Measurements from ENCODE around the gene ALG1. TPM values are rescaled to one million over a fixed set of nuclear protein-coding genes. Genes with fewer than 3 reads are reported as not detected.

Gene ALG1, protein sequence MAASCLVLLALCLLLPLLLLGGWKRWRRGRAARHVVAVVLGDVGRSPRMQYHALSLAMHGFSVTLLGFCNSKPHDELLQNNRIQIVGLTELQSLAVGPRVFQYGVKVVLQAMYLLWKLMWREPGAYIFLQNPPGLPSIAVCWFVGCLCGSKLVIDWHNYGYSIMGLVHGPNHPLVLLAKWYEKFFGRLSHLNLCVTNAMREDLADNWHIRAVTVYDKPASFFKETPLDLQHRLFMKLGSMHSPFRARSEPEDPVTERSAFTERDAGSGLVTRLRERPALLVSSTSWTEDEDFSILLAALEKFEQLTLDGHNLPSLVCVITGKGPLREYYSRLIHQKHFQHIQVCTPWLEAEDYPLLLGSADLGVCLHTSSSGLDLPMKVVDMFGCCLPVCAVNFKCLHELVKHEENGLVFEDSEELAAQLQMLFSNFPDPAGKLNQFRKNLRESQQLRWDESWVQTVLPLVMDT
- total RNA-seq (10 to 100 TPM; 14.5 to 24.1 TPM), polyA plus RNA-seq (ENCODE audit: insufficient read length in 2 of 2) (10 to 100 TPM; 19.9 to 22.3 TPM)
- long read RNA-seq, donor 1, transcript ALG1-201 (13 exons, 2,132 nt): major isoform, 9 of 9 reads
- long read RNA-seq, donor 1, partial matches to known transcripts: 0 of 9 reads
- long read RNA-seq, donor 1, other reads (novel, unspliced or antisense): 0 of 9 reads
- long read RNA-seq, donor 2: 0 reads
- long read RNA-seq, donor 3, partial matches to known transcripts: 13 of 26 reads
- long read RNA-seq, donor 3, other reads (novel, unspliced or antisense): 9 of 26 reads
- long read RNA-seq, donor 4, transcript ALG1-201 (13 exons, 2,132 nt): major isoform, 9 of 667 reads
- long read RNA-seq, donor 4, partial matches to known transcripts: 473 of 667 reads
- long read RNA-seq, donor 4, other reads (novel, unspliced or antisense): 184 of 667 reads

DNA sequence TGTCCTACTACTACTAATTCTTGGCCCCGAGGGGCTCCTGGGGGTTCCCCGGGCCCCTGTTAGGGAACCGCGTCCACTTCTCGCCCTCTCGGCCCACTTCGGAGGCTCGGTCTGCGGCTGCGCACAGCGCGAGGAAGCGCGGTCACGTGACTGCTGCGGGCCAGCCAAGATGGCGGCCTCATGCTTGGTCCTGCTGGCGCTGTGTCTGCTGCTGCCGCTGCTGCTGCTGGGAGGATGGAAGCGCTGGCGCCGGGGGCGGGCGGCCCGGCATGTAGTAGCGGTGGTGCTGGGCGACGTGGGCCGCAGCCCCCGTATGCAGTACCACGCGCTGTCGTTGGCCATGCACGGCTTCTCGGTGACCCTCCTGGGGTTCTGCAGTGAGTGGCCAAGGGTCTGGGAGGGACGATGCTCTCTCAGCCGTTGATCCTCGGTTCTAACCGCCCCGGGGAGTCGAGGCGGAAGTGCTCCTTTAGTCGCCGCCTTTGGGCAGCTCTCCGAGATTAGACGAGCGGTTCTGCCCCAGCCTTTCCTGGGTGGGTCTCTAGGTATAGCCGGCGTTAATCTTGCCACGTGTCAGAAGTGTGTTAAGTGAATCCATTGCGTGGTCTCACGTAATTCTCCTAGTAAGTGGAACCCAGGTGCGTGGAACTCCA is at the start of gene ALG1:
Gene ALG1 (plus strand): TSS at position 163 of the 653 bp plus-strand sequence. CDS start 7 bp downstream, at position 170.
- Histone ChIP-seq H3K4me1 (ENCODE audit: control insufficient read depth, insufficient read depth, low read length) (no peaks in the 10 kb centered on the region), H3K27ac (ENCODE audit: low read depth, low read length) (peak within 1 kb of the TSS; percentile 75), H3K27me3 (ENCODE audit: control insufficient read depth, insufficient read depth, low read length) (no peaks in the 10 kb centered on the region), H3K9me3 (ENCODE audit: control insufficient read depth, insufficient read depth, low read length) (no peaks in the 10 kb centered on the region), H3K36me3 (ENCODE audit: control insufficient read depth, insufficient read depth, low read length) (peaks cover 27% of the 10 kb centered on the region), H3K4me3 (ENCODE audit: low read depth, low read length) (peak within 1 kb of the TSS; percentile 57)
- WGBS (ENCODE audit: insufficient coverage): under 1% methylated on average over 50 of the region's 53 CpGs
- DNase-seq (ENCODE audit: low read depth in 4 of 6, low spot score in 6 of 6): peak; percentile 74 to 97 (median 84)

DNA sequence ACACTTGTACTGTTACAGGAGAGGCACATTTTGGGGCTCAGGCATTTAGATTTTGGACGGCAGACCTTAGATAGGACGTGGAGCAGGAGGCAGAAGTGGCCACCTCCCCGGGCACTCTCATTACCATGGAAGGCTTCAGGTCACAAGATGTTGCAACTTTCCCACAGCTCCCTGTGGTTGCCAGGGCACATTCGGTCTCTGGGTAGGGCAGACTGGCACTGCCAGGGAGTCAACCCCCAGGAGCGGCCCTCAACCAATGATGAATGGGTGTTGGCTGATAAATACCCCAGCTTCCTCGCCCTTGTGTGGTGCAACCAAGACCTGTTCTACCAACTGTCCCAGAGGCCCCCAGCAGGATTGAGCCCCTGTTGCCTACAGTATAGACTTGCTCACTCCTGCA is 49.1 kb upstream of the ALG1 start:
- 100% methylated on average over 4 of the region's 6 CpGs for WGBS (ENCODE audit: insufficient coverage)
- no peak overlapping the region for H3K27ac ChIP-seq (ENCODE audit: low read depth, low read length)
- no peak for DNase-seq (ENCODE audit: low read depth in 4 of 6, low spot score in 6 of 6)
- peaks cover 14% of the 10 kb centered on the region for H3K4me1 ChIP-seq (ENCODE audit: control insufficient read depth, insufficient read depth, low read length)
- H3K36me3 ChIP-seq (ENCODE audit: control insufficient read depth, insufficient read depth, low read length): peaks cover 17% of the 10 kb centered on the region
- no peak overlapping the region for H3K4me3 ChIP-seq (ENCODE audit: low read depth, low read length)
- no peaks in the 10 kb centered on the region for H3K9me3 ChIP-seq (ENCODE audit: control insufficient read depth, insufficient read depth, low read length)
- no peaks in the 10 kb centered on the region for H3K27me3 ChIP-seq (ENCODE audit: control insufficient read depth, insufficient read depth, low read length)

DNA sequence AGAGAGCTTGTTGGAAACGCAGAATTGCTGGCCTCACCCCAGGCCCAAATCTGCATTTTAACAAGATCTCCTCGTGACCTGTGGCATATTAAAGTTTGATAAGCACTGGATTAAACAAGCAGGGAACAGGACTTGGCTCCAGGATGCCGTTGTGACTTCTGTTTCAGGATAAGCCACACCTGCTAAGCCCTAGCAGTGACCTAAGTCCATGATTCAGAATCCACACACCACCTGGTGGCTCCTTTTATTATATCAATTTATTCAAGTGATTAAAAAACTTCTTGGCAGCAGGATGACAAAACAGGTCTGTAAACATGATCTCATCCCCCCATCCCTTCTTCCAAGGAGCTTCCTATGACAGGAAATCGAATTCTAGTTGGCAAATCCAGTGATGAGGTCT is 47.0 kb upstream of the ALG1 start:
- Histone ChIP-seq H3K4me1 (ENCODE audit: control insufficient read depth, insufficient read depth, low read length) (peaks cover 14% of the 10 kb centered on the region), H3K36me3 (ENCODE audit: control insufficient read depth, insufficient read depth, low read length) (peaks cover 38% of the 10 kb centered on the region), H3K27me3 (ENCODE audit: control insufficient read depth, insufficient read depth, low read length) (no peaks in the 10 kb centered on the region), H3K9me3 (ENCODE audit: control insufficient read depth, insufficient read depth, low read length) (no peaks in the 10 kb centered on the region), H3K4me3 (ENCODE audit: low read depth, low read length) (no peak overlapping the region), H3K27ac (ENCODE audit: low read depth, low read length) (no peak overlapping the region)
- peak in 2 of 6 donors; percentile 19 to 64 for DNase-seq (ENCODE audit: low read depth in 4 of 6, low spot score in 6 of 6)
- WGBS (ENCODE audit: insufficient coverage): 77% methylated on average over 3 of the region's 4 CpGs

DNA sequence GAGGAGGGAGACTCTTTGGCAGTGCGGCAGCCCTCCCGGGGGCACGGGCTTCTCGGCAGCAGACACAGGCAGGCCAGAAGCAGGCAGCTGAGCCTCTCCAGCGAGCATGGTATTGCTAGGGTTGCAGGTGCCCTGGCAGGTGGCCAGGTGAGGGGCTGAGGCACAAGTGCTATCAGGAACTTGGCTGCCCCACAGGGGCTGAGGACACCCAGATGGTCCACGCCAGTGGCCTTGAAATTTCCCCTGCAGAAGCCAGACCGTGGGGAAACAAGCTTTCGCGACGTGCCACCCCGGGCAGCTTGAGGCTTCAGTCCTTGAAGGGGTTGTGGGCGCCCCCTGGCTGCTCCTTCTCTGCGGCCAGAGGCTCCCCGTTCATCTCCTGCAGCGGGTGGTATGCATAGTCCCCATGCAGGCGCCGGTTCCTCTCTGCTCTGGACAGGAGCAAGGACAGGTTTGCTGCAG is 46.4 kb upstream of the ALG1 start:
- no peak overlapping the region for H3K4me3 ChIP-seq (ENCODE audit: low read depth, low read length)
- no peaks in the 10 kb centered on the region for H3K27me3 ChIP-seq (ENCODE audit: control insufficient read depth, insufficient read depth, low read length)
- no peak overlapping the region for H3K27ac ChIP-seq (ENCODE audit: low read depth, low read length)
- DNase-seq (ENCODE audit: low read depth in 4 of 6, low spot score in 6 of 6): peak in 2 of 6 donors; percentile 32 to 51
- H3K36me3 ChIP-seq (ENCODE audit: control insufficient read depth, insufficient read depth, low read length): peaks cover 44% of the 10 kb centered on the region
- peaks cover 13% of the 10 kb centered on the region for H3K4me1 ChIP-seq (ENCODE audit: control insufficient read depth, insufficient read depth, low read length)
- WGBS (ENCODE audit: insufficient coverage): 18% methylated on average over 17 of the region's 17 CpGs
- H3K9me3 ChIP-seq (ENCODE audit: control insufficient read depth, insufficient read depth, low read length): no peaks in the 10 kb centered on the region

DNA sequence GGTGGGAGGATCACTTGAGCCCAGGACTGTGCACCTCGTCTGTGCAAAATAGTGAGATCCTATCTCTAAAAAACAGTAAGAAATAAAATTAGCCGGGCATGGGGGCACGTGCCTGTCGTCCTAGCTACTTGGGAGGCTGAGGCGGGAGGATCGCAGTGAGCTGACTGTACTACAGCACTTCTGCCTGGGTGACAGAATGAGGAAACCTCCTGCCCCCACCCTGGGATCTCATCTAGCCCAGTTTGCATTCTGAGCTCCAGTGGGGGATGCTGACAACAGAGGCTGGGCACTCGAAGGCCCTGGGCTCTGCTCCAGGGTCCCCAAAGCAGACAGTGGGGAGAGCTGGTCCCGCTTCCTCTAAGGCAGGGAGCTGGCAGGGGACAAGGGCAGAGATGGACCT is 45.0 kb upstream of the ALG1 start:
- Histone ChIP-seq H3K4me1 (ENCODE audit: control insufficient read depth, insufficient read depth, low read length) (peaks cover 7% of the 10 kb centered on the region), H3K36me3 (ENCODE audit: control insufficient read depth, insufficient read depth, low read length) (peaks cover 49% of the 10 kb centered on the region), H3K27ac (ENCODE audit: low read depth, low read length) (no peak overlapping the region), H3K4me3 (ENCODE audit: low read depth, low read length) (no peak overlapping the region), H3K27me3 (ENCODE audit: control insufficient read depth, insufficient read depth, low read length) (no peaks in the 10 kb centered on the region), H3K9me3 (ENCODE audit: control insufficient read depth, insufficient read depth, low read length) (no peaks in the 10 kb centered on the region)
- WGBS (ENCODE audit: insufficient coverage): 97% methylated on average over 5 of the region's 8 CpGs
- DNase-seq (ENCODE audit: low read depth in 4 of 6, low spot score in 6 of 6): no peak

DNA sequence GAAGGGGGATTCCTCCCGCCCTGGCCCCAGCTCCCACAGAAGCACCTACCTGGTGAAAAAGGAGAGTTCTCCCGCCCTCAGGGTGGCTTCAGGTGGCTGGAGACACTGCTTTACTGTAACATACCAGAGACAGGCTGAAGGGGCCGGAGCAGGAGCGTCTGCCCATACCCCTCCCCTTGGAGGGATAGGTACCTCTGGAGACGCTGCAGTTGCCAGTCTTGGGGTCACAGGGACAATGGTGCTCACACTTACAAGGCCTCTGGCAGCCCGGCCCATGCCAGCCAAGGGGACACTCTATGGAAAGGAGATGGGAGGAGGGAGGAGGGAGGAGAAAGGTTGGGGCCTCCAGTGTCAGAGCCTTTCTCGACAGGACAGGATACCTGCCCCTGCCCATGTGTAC is 44.6 kb upstream of the ALG1 start:
- no peak overlapping the region for H3K4me3 ChIP-seq (ENCODE audit: low read depth, low read length)
- H3K27me3 ChIP-seq (ENCODE audit: control insufficient read depth, insufficient read depth, low read length): no peaks in the 10 kb centered on the region
- H3K36me3 ChIP-seq (ENCODE audit: control insufficient read depth, insufficient read depth, low read length): peaks cover 49% of the 10 kb centered on the region
- H3K9me3 ChIP-seq (ENCODE audit: control insufficient read depth, insufficient read depth, low read length): no peaks in the 10 kb centered on the region
- no peak for DNase-seq (ENCODE audit: low read depth in 4 of 6, low spot score in 6 of 6)
- H3K4me1 ChIP-seq (ENCODE audit: control insufficient read depth, insufficient read depth, low read length): peaks cover 7% of the 10 kb centered on the region
- no peak overlapping the region for H3K27ac ChIP-seq (ENCODE audit: low read depth, low read length)
- WGBS (ENCODE audit: insufficient coverage): 89% methylated on average over 3 of the region's 7 CpGs

DNA sequence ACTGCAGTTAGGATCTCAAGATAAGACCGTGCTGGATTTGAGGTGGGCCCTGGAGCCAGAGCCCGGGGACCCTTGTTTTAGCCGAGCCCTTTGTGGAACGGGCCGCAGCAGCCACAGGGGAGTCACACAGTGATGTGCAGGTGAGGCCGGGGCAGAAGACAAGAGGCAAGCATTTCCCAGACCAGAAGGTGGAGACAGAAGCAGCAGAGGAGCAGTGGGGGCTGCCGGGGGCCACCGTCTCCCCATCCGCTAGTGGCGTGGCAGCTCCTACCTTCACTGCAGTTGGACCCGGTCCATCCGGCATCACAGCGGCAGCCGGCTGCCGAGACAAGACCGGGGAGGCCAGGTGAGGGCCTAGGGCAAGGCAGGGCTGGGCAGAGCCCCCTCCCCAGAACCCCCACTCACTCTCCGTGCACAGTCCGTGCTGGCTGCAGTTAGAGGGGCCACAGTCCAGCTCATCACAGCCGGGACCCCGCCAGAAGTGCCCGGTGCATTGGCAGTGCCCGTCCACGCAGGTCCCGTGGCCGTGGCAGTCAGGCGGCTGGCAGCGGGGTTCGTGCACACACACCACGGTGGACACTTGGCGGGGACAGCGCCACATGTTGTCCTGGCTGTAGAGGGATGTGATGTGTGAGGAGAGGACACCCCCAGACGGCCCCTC is 43.9 kb upstream of the ALG1 start:
- DNase-seq (ENCODE audit: low read depth in 4 of 6, low spot score in 6 of 6): no peak
- no peak overlapping the region for H3K4me3 ChIP-seq (ENCODE audit: low read depth, low read length)
- 93% methylated on average over 23 of the region's 32 CpGs for WGBS (ENCODE audit: insufficient coverage)
- H3K9me3 ChIP-seq (ENCODE audit: control insufficient read depth, insufficient read depth, low read length): no peaks in the 10 kb centered on the region
- no peaks in the 10 kb centered on the region for H3K27me3 ChIP-seq (ENCODE audit: control insufficient read depth, insufficient read depth, low read length)
- H3K36me3 ChIP-seq (ENCODE audit: control insufficient read depth, insufficient read depth, low read length): peaks cover 49% of the 10 kb centered on the region
- H3K4me1 ChIP-seq (ENCODE audit: control insufficient read depth, insufficient read depth, low read length): peaks cover 13% of the 10 kb centered on the region
- H3K27ac ChIP-seq (ENCODE audit: low read depth, low read length): no peak overlapping the region

DNA sequence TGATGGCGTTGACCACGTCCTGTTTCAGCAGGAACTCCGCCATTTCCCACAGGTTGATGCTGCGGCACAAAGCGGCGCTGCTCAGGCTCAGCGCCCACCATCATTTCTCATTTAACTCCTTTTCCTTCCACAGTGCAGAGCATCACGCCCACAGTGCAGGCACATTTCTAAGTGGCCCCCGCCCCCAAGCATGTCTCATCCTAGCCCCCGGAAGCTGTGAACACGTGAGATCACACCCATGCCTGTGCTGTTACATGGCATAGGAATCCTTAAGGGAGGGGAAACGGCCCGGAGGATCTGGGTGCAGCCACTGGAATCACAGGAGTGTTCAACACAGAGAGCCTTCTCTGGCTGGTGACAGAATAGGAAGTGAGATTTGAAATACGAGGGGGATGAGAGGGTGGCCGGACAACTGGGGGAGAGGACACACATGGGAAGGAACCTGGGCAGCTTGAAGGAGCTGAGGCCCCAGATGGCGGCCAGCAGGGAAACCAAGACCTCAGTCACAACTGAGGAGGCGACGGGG is 42.6 kb upstream of the ALG1 start:
- H3K4me3 ChIP-seq (ENCODE audit: low read depth, low read length): no peak overlapping the region
- DNase-seq (ENCODE audit: low read depth in 4 of 6, low spot score in 6 of 6): no peak
- WGBS (ENCODE audit: insufficient coverage): 91% methylated on average over 17 of the region's 18 CpGs
- H3K27ac ChIP-seq (ENCODE audit: low read depth, low read length): no peak overlapping the region
- peaks cover 49% of the 10 kb centered on the region for H3K36me3 ChIP-seq (ENCODE audit: control insufficient read depth, insufficient read depth, low read length)
- H3K27me3 ChIP-seq (ENCODE audit: control insufficient read depth, insufficient read depth, low read length): no peaks in the 10 kb centered on the region
- peaks cover 18% of the 10 kb centered on the region for H3K4me1 ChIP-seq (ENCODE audit: control insufficient read depth, insufficient read depth, low read length)
- H3K9me3 ChIP-seq (ENCODE audit: control insufficient read depth, insufficient read depth, low read length): no peaks in the 10 kb centered on the region

Measured in spinal cord (tissue), 10 donors.